Activated T-cell treated with anti-CD3 and anti-CD28 coated beads for 1 hour (primary cell): ENCODE results near the gene PFKFB1.

Source experiments
- DNase-seq: peaks from one replicate; pipeline ENCODE4 v3.0.0-alpha.2; 2020; ENCODE audit warnings: low read depth

The PFKFB1 gene

GRCh38 chrX:54922547-54922946 is 71.4 kb downstream of the PFKFB1 start:
- DNase-seq = no peak

DNA sequence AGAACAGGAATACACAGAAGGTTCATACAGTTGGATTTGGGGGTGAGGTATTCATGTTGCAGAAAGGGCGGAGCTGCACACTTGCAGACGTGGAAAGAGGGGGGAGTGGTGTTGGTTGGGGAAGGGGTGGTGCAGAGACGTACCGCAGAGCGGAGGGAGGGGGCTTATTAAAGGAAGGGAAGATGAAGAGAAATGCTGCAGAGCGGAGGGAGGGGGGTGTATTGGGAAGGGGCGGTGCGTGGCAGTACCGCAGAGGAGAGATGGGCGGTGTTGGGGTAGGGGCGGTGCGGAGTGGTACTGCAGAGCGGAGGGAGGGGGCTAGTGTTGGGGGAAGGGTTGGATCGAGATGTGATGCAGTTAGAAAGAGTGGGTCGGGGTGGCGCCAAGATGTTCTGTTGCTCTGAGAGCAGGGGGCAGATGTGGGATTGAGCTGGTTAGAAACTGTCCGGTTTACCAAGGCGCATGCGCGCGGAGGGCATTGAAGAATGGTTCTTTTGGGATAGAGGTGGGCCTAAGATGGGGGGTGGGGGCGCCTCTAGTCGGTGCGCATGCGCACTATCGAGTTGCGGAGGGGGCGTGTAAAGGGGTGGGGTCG is 72.5 kb downstream of the PFKFB1 start:
- peak; percentile 39 for DNase-seq

GRCh38 chrX:54920610-54921426 is 73.2 kb downstream of the PFKFB1 start, which contains the start of gene TRO:
TRO (plus strand) TSS chrX:54920824; CDS start chrX:54922247, 1,423 bp downstream.
- no peak for DNase-seq

DNA sequence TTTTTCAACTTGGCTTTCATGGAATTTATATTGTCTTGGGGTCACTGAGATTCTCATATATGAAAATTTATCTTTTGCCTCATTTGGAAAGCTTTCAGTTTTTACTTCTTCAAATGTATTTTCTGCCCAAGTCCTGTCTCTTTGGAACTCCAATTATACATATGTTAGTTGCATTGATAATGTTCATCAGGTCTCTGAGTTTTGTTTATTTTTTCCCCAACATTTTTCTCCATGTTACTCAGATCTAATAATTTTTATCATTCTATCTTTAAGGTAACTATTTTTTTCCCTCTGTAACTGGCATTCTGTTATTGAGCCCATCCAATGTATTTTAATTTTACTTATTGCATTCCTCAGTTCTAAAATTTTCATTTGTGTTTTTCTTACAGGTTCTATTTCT is 84.0 kb downstream of the PFKFB1 start:
- DNase-seq = no peak

- no peak for DNase-seq
Measured at GRCh38 chrX:54894159-54894558, 99.8 kb downstream of the PFKFB1 start.

DNA sequence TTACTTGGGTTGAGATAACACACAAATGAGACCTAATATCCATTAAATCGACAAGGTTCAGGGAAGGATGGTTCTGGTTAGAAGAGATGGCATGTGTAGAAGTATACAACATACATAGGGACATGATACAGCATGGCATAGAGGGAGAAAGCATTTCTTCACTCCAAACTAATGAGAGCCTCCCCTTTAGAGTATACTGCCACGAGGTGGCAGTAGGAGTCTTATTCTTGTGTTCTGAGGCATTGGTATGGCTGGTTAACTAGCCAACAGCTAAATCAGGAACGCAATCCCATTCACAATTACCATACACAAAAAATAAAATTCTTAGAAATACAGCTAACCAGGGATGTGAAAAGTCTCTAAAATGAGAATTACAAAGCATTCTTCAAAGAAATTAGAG is 102.4 kb downstream of the PFKFB1 start:
- peak; percentile 19 for DNase-seq

GRCh38 chrX:54885740-54886139 is 108.2 kb downstream of the PFKFB1 start:
- DNase-seq = no peak
